Measurements from ENCODE around the gene SLC26A3. TPM values are rescaled to one million over a fixed set of nuclear protein-coding genes. Genes with fewer than 3 reads are reported as not detected.

SLC26A3 gene
- polyA plus RNA-seq, 1 donor: not detected

DNA sequence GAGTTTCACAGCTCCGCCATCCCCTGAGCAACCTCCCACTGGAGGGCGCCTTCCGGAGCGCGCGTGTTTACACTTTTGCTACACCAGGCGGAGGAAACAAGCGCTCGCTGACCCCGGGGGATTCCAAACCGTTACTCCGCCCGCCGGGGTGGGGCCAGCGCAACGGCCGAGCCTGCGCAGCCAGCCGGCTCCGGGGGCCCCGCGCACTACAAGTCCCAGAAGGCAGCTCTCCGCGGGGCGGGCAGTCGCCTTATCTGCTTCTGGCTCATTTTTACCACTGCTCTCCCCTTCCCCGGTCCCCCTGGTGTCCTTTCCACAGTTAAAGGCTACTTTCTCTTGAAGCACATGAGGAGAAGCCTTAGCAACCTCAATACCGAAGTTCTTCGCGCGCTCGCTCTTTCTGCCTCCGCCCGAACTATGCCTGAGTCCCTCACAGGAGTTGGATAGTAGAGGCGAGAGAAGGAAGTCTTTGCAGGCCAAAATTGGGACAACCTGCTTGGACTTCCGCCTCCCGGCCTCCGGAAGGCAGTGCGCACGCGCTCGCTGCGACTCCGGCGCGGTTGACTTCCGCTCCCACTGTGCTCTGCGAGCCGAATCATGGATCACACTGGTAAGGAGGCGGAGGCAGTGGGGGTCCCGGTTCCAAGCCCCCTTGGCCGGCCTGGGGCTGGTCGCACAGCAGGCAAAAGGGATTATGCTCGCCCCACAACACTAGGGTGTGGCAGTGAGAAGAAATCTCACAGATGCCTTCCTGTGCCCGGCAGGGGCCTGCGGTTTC, 59.3 kb downstream of the SLC26A3 start, which contains the start of gene CBLL1:
Gene CBLL1, plus strand, starts transcription at position 576 of the 778 bp plus-strand sequence. Its CDS starts 22 bp downstream, at position 598.
- peak; percentile 97 for DNase-seq

DNA sequence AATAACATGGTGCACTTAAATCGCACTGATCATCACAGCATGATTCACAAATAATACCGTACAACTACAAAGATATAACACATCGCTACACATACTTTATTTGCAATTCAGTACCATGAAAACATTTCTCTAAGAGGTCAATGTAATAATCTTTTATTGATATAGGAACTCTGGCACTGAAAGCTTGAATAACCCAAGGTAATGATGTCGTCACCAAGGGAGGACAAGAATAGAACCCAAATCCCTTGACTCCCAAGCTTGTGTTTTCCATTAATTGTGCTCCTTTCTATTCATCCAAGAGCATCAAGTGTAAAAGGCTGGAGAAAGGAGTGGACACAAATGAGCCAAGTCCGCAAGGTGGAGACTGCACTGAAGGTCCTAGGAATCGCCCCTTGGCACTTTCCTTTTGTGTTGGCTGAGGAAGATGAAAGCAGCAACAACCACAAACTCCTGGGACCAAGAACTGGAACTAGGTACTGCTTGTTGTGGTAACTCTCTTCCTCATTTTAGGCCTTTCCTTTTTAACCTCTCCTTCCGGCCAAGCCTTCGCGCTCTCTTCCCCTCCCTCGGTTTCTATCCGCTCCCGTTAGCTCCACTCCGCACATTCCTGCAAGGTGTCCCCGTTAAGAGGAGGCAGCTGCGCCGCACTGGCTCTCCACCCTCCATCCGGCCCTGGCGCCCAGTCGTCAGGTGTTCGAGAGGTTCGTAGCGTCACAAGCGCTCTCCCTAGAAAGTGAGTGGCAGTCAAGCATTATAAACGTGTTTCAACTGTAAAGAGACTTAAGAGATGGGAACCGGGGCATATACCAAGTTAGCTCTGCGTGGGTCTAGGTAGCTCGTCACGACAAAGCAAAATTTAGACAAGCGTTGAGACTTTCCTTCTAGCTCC, 60.1 kb downstream of the SLC26A3 start:
- no peak for DNase-seq

DNA sequence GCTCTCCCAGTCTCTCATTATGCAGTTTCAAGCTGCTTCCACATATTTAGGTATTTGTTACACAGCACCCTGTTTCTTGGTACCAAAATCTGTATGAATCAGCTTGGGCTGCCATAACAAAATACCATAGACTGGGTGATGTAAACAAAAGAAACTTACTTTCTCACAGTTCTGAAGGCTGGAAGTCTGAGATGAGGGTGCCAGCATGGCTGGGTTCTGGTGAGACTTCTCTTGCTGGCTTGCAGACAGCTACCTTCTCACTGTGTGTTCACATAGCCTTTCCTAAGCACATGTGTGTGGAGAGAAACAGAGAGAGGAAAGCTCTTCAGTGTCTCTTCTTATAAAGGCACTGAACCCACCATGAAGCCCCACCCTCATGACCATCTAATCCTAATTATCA, 74.7 kb downstream of the SLC26A3 start:
- DNase-seq: no peak

- no peak for DNase-seq
Measured at GRCh38 chr7:107726356-107727130, 76.5 kb downstream of the SLC26A3 start.

DNA sequence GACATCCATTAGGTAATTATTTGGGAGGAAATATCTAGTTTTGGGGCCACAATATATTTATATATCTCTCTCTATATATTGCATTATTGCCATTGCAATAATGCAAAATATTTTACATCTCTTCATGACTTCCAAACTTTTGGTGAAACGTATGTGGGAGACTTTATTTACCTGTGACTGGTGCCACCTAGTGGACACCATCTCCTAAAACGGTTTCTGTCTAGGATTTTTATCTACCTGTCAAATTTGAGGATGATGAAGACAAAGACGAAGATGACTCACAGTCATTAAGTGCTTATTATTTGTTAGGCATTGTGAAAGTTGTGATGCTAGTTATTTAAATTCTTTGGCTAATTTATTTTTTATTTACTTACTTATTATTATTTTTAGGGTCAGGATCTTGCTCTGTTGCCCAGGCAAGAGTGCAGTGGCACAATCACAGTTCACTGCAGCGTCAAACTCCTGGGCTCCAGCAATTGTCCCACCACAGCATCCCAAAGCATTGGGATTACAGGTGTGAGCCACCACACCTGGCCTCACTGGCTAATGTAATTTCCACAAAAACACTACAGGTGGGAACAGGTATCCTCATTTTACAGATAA, 77.8 kb downstream of the SLC26A3 start:
- DNase-seq: peak; percentile 49

- no peak for DNase-seq
Measured at GRCh38 chr7:107723255-107723654, 79.8 kb downstream of the SLC26A3 start.

DNA sequence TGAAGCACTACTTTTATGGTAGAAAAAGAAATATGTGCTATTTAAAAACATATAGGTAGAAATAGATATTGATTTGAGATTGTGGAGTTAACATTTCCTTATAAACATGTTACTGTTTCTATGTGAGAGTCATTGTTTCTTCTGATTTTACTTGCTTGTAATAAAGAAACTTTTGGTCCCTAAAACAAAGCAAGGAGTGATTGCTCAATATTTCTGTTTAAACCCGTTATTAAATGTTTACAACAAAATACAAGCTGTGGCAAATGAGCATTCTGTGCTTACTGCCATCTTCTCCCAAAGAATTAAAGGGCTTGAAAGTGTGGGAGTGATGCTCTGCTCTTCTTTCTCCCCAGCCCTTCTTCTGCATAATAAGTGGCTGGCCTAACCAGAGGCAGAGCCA, 81.7 kb downstream of the SLC26A3 start:
- no peak for DNase-seq

DNA sequence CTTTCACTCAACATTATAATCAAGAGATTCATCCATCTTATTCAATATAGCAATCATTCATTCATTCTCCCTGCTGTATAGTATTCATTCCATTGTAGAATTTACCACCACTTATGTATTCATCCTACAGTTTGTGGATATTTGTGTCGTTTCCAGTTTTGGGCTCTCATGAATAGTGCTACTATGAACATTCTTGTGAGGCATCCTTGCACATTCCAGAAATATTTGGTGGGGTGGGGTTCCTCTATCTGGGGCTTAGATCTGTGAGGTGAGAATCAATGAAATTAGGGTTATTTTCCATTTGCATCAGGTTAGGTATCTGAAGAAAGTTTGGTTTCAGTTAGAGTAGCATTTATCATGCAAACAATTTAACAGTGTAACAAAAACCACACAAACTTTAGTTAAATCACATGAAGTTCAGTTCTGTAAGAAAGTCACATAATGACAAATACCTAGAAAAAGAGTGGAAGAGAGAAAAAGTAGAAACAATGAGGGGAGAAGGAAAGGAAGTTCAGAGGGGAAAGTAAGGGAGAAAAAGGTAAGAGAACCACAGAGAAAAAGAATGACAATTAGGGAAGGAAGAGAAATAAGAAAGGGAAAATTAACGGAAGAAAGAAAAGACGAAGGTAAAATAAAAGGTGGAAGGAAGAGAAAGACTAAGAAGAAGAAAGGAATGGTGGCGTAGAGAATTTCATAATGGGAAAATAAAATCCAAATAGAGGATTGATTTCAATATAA, 84.4 kb downstream of the SLC26A3 start:
- no peak for DNase-seq

DNA sequence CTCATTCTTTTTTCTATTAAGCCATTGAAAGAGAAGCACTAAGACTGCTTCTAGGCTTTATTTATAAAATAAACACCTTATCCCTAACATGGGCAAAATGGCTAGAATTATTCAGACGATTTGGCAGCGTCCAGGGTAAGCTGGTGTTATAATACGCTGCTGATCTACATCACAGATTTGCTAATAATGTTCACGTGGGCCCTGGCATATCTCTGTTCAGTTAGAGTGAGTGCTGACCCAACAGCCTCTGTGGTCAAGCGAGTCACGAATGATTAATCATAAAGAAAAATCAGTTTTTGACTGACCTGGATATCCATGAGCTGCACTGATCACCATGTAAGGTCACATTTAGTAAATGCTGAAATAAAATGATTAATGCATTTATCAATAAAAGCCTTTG, 87.5 kb downstream of the SLC26A3 start:
- DNase-seq: no peak

Other genes starting within 250 kb of the SLC26A3 start
- gene COG5, start 239.3 kb downstream of the SLC26A3 start, polyA plus RNA-seq (ENCODE audit: insufficient read length): 23.3 TPM
- 7.2 TPM for gene DUS4L, start 239.3 kb downstream of the SLC26A3 start, polyA plus RNA-seq (ENCODE audit: insufficient read length)
- 39.5 TPM for gene BCAP29, start 223.0 kb downstream of the SLC26A3 start, polyA plus RNA-seq (ENCODE audit: insufficient read length)
- 0.79 TPM for gene SLC26A4, start 142.4 kb downstream of the SLC26A3 start, polyA plus RNA-seq (ENCODE audit: insufficient read length)
- gene CBLL1, start 59.1 kb downstream of the SLC26A3 start, polyA plus RNA-seq (ENCODE audit: insufficient read length): 19.1 TPM
- 77.9 TPM for gene DLD, start 88.0 kb upstream of the SLC26A3 start, polyA plus RNA-seq (ENCODE audit: insufficient read length)
- gene LAMB1, start 199.9 kb upstream of the SLC26A3 start, polyA plus RNA-seq (ENCODE audit: insufficient read length): 451 TPM

Data from hindlimb muscle (tissue), 1 donor.